GM12891 (cell line): ENCODE results near the gene RAPGEFL1.

Experiments
- POLR2A ChIP-seq: IDR thresholded peaks from 2 replicates; pipeline ENCODE4 v1.6.1; 2011; ENCODE audit warnings: low read depth, low read length, control low read depth
- POLR2AphosphoS5 ChIP-seq: IDR thresholded peaks from 2 replicates; pipeline ENCODE4 v1.6.1; 2011; ENCODE audit warnings: low read depth, low read length, control low read depth
- POU2F2 ChIP-seq: IDR thresholded peaks from 2 replicates; pipeline ENCODE4 v1.6.1; 2011; ENCODE audit warnings: low read depth, mild to moderate bottlenecking, control low read depth, low read length, moderate library complexity
- SPI1 ChIP-seq: IDR thresholded peaks from 2 replicates; pipeline ENCODE4 v1.6.1; 2011; ENCODE audit warnings: low read depth, low read length, control low read depth
- TAF1 ChIP-seq: IDR thresholded peaks from 2 replicates; pipeline ENCODE4 v1.6.1; 2011; ENCODE audit warnings: low read depth, low read length, control low read depth

DNA sequence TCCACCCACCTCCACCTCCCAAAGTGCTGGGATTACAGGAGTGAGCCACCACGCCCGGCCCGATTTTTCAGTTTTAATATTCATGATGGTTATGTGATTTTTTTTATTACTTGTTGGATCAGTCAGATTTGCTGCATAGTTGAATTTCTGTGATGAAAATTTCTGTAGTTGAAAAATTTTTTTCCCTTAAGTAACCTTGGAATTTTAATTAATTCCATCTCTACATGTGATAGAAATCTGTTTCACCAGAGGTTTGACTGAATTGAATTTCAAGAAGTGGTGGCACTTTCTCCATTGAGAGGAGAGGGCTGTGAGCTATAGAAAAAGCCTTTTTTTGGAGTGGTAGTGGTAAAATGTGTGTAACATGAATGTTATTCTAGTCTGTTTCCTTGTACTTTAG is 66.5 kb downstream of the RAPGEFL1 start:
- TF ChIP-seq TAF1 (no peak), POLR2AphosphoS5 (no peak), POLR2A (no peak), SPI1 (no peak), POU2F2 (no peak)
